Osteocyte (in vitro differentiated cells): ENCODE measurements around the gene UBXN1. TPM values are rescaled to one million over a fixed set of nuclear protein-coding genes. Genes with fewer than 3 reads are reported as not detected.

Source experiments
- DNase-seq: peaks from one replicate; pipeline ENCODE4 v3.0.0; 2021; ENCODE audit warnings: mixed read lengths; ENCODE audit not compliant: unreplicated experiment; ENCODE audit errors: extremely low spot score
- H3K27ac Mint-ChIP-seq: one replicate; pipeline ENCODE4 v1.8.0; 2021; ENCODE audit warnings: mild to moderate bottlenecking, mixed read lengths; ENCODE audit not compliant: unreplicated experiment
- H3K27me3 Mint-ChIP-seq: one replicate; pipeline ENCODE4 v1.8.0; 2021; ENCODE audit warnings: mixed read lengths; ENCODE audit not compliant: unreplicated experiment
- H3K36me3 Mint-ChIP-seq: one replicate; pipeline ENCODE4 v1.8.0; 2021; ENCODE audit warnings: mixed read lengths; ENCODE audit not compliant: unreplicated experiment
- H3K4me1 Mint-ChIP-seq: one replicate; pipeline ENCODE4 v1.8.0; 2021; ENCODE audit warnings: mixed read lengths; ENCODE audit not compliant: unreplicated experiment
- H3K4me3 Mint-ChIP-seq: one replicate; pipeline ENCODE4 v1.8.0; 2021; ENCODE audit warnings: mild to moderate bottlenecking, moderate library complexity, mixed read lengths; ENCODE audit not compliant: unreplicated experiment
- H3K9me3 Mint-ChIP-seq: one replicate; pipeline ENCODE4 v1.8.0; 2021; ENCODE audit warnings: mixed read lengths; ENCODE audit not compliant: unreplicated experiment
- total RNA-seq: library from RNA; stranded (reverse); gene quantifications from 2 replicates; pipeline ENCODE4 v1.2.1, GENCODE V29; 2021
- TF ChIP-seq, protein P1 (sequence below): fragments of 200-600 bp; sonication (generic); IDR thresholded peaks from 2 replicates; pipeline ENCODE4 v1.5.0; 2021; ENCODE audit warnings: antibody characterized with exemption, mild to moderate bottlenecking, moderate library complexity

UBXN1 gene
- total RNA-seq, 1 donor from 2014 or later, result 132 TPM

DNA sequence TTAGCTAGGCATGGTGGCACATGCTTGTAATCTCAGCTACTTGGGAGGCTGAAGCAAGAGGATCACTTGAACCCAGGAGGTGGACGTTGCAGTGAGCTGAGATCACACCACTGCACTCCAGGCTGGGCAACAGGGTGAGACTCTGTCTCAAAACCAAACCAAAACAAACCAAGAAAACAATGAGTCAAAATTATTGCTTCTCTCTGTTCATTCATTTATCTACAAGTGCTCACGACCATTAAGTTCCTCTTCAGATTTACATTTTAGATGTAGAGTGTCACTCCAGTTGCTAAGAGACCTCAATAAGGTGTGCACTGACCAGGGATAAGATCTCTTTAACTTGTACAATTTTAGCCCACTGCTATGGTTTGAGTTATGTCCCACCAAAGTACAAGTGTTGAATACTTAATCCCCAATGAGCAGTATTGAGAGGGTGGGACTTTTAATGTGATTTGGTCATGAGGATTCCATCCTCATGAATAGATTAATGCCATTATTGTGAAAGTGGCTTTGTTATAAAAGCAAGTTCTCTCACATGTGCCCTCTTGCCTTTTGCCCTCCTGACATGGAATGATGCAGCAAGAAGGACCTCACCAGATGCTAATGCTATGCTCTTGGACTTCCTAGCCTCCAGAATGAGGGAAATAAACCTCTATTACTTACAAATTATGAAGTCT lies 40.6 kb upstream of the UBXN1 start:
- H3K27me3 Mint-ChIP-seq, result no peaks in the 10 kb centered on the region
- no peak for DNase-seq
- H3K4me3 Mint-ChIP-seq, result no peak overlapping the region
- H3K27ac Mint-ChIP-seq, result peak overlapping the region; percentile 35
- peaks cover 69% of the 10 kb centered on the region for H3K36me3 Mint-ChIP-seq
- H3K4me1 Mint-ChIP-seq, result peaks cover 16% of the 10 kb centered on the region
- TF ChIP-seq, protein P1, sequence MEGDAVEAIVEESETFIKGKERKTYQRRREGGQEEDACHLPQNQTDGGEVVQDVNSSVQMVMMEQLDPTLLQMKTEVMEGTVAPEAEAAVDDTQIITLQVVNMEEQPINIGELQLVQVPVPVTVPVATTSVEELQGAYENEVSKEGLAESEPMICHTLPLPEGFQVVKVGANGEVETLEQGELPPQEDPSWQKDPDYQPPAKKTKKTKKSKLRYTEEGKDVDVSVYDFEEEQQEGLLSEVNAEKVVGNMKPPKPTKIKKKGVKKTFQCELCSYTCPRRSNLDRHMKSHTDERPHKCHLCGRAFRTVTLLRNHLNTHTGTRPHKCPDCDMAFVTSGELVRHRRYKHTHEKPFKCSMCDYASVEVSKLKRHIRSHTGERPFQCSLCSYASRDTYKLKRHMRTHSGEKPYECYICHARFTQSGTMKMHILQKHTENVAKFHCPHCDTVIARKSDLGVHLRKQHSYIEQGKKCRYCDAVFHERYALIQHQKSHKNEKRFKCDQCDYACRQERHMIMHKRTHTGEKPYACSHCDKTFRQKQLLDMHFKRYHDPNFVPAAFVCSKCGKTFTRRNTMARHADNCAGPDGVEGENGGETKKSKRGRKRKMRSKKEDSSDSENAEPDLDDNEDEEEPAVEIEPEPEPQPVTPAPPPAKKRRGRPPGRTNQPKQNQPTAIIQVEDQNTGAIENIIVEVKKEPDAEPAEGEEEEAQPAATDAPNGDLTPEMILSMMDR, result no peak
- H3K9me3 Mint-ChIP-seq, result no peaks in the 10 kb centered on the region

DNA sequence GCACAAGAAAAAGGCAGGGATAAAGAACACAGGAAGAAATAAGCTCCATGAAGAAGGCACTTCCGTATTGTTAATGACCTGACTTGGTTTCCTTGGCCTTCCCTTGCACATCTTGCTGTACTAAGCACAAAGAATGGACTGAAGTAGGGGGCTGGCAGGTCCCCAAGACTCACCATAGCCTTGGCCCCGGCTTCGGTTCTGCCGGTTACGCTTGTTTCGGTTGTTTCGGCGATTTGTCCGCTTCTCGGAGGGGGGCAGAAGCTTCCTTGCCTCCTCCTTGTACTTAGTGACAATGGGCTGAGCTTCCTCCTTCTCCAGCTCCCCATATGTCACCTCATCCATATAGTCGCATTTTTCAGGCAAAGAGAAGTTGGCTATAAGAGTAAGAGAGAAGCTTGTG lies 37.9 kb upstream of the UBXN1 start:
- TF ChIP-seq, protein P1, result no peak

DNA sequence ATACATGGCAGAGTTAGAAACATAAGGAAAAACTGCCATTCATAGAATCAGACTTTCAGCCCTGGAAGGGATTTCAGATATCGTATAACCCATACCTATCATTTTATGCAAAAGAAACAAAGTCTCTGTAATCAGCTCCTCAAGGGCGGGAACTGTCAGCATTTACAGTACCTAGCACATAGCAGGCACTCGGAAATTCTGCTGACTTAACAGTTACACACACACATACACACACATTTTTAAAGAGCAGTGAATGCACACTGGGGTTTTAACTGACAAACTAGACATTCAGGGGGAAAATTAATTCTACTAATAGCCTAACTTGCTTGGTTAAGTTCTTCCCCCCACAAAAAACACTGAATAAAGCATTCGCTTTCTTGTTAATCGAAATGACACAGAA lies 37.3 kb upstream of the UBXN1 start:
- TF ChIP-seq, protein P1, result no peak
- Mint-ChIP-seq H3K9me3 (no peaks in the 10 kb centered on the region), H3K27ac (no peak overlapping the region), H3K27me3 (no peaks in the 10 kb centered on the region), H3K36me3 (peaks cover 53% of the 10 kb centered on the region), H3K4me1 (peaks cover 9% of the 10 kb centered on the region), H3K4me3 (no peak overlapping the region)
- no peak for DNase-seq

More for the DNA sequence above, 37.9 kb upstream of the UBXN1 start:
- no peaks in the 10 kb centered on the region for H3K27me3 Mint-ChIP-seq
- H3K36me3 Mint-ChIP-seq, result peaks cover 60% of the 10 kb centered on the region
- no peak overlapping the region for H3K4me3 Mint-ChIP-seq
- H3K9me3 Mint-ChIP-seq, result no peaks in the 10 kb centered on the region
- DNase-seq, result no peak
- H3K4me1 Mint-ChIP-seq, result peaks cover 9% of the 10 kb centered on the region
- H3K27ac Mint-ChIP-seq, result no peak overlapping the region

DNA sequence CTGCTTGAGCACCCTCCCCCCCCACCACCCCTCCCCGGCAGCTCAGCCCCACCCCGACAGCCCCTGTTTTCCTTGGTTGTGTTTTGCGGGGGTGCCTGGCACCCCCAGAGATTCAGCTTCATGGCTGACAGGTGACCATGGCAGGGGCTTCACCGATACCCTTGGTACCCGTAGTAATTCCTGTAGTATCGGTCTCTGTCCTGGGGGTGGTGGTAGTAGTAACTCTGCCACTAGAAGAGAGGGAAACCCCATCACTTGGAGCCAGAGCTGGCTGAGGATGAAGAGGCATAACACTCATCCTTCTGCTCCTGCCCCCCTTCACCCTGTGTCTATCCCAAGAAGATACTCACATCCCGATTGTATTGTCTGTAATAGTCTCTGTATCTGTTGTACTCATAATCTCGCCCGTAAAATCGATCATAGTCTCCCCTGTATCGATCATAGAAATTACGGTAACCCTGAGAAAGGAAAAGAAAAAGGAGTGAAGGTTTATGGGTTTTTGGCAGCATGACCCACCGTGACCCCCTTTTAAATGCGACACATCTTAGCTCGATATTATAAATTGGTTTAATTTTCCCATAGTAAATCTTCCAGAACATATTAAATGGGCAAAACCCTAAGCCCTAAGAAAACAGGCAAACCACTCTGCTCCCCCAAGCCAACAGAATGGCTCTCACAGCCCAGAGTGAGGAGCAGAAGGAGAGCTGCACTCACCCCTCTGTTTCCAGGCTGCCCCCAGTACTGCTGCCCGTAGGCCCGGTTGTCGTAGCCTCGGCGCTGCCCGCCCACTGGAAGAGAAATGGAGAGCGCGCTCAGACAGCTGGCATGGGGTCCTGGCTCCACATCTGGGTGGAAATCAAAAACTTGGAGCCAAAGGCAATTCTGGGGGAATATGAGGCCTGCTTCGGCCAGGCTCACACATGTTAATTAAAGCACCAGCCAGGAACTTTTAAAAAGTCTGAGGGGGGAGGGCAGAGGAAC lies 36.6 kb upstream of the UBXN1 start:
- Mint-ChIP-seq H3K4me1 (peaks cover 9% of the 10 kb centered on the region), H3K27ac (peak overlapping the region; percentile 59), H3K4me3 (no peak overlapping the region), H3K9me3 (no peaks in the 10 kb centered on the region), H3K27me3 (no peaks in the 10 kb centered on the region), H3K36me3 (peaks cover 53% of the 10 kb centered on the region)
- TF ChIP-seq, protein P1, result no peak
- no peak for DNase-seq

DNA sequence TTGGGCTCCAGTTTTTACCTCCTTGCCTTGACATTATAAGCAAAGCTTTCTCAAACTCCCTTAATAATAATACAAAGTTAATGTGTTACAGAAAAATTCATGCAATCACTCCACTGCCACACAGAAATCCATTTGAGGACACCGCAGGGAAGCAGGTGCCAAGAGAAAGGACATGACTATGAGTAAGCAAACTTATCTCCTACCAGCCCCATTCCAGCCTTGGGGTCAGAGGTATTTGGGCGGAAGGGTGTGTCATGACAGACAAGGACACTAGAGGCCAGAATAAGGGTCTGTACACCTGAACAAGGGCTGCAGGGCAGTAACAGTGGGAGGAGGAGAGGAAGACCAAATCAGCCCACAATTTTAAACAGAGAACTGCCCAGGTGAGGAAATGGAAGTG lies 34.5 kb upstream of the UBXN1 start:
- Mint-ChIP-seq H3K9me3 (no peaks in the 10 kb centered on the region), H3K27ac (peak overlapping the region; percentile 57), H3K27me3 (no peaks in the 10 kb centered on the region), H3K4me3 (no peak overlapping the region), H3K36me3 (peaks cover 44% of the 10 kb centered on the region), H3K4me1 (peaks cover 26% of the 10 kb centered on the region)
- TF ChIP-seq, protein P1, result no peak
- DNase-seq, result no peak
